Activated CD8-positive, alpha-beta memory T cell treated with anti-CD3 and anti-CD28 coated beads for 36 hours (primary cell): Measurements from ENCODE around the gene CCDC191. TPM values are rescaled to one million over a fixed set of nuclear protein-coding genes. Genes with fewer than 3 reads are reported as not detected.

Experiments used
- CTCF ChIA-PET: fragments of 350-600 bp; sonication (Branson Sonifier 250); formaldehyde crosslinking; loops from one replicate; lab custom pipeline; 2021; ENCODE audit warnings: antibody characterized with exemption; lab: Charles Lee
- POLR2A ChIA-PET: fragments of 350-600 bp; sonication (Branson Sonifier 250); formaldehyde crosslinking; loops from one replicate; lab custom pipeline; 2021; ENCODE audit warnings: antibody characterized with exemption; lab: Charles Lee
- total RNA-seq, 2 experiments: library from RNA; stranded (reverse); gene quantifications; one replicate each; pipeline ENCODE4 v1.2.3, GENCODE V29; 2021

CCDC191 gene, protein sequence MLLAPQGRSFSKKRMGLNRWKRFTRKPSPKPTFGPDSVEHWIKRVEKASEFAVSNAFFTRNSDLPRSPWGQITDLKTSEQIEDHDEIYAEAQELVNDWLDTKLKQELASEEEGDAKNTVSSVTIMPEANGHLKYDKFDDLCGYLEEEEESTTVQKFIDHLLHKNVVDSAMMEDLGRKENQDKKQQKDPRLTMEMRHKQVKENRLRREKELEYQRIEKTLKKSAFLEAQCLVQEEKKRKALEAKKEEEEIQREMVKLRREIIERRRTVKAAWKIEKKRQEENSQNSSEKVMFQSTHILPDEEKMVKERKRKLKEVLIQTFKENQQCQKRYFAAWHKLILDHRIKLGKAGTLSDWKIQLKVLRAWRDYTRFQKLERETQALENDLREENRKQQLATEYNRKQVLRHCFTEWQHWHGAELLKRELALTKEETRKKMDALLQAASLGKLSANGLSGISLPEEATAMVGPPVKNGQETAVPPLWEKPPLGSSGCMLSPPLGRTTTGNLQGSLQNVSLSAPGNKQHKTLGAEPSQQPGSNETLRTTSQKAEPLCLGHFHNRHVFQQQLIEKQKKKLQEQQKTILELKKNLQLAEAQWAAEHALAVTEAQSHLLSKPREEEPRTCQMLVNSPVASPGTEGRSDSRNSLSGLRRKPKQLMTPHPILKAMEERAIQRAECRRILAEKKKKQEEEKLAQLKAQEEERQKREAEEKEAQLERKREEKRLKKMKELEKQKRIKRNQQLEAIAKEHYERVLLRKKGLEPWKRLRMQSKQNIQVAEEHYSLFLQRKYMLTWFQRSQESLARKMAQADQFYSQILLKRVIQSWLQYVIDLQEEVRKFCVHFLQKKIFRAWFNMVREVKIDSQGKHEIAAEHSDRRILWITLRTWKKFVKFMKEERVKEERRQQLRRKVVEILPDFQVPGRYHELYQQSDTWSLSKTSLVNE
- total RNA-seq: 1 to 10 TPM; 1.2 to 2.0 TPM

DNA sequence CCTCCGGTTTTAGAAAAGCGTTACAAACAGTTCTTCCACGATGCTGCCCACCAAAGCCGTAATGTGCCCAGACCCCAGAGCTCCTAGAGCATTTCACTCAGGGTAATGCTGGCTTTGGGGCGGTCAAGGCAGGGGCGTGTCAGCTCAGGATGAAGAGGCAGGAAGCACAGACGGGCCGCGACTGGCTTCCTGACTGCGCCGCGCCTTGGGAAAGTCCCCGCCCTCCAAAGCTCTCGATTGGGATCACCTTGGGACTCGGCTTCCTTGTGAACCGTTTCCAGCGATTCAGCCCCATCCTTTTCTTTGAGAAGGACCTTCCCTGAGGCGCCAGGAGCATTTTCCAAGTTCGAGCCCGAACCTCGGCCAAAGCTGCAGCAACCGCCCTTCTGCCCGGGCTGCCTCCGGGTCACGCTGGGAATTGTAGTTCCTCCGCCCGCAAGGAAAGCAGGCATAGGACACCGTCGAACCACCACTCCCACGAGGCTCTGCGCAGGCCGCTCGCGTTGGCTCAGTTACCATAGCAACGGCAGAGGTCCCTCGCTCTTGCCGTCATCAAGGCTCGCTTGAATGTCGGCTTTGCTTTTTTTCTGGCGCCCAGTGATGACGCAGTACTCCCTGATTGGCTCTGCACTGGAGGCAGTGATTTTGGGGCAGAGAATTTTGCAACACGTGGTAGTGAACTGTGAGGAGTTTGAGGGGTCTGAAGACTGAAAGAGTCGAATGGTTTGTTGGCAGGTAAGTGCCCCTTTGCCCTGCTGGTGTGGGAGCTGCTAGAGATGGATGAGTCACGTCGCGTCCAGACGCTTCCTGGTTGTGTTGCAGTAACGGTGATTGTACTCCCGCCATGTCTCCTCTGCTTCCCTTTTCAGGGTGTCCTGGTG is at the start of gene CCDC191, which contains the start of gene QTRT2:
CCDC191 (minus strand) TSS at position 397 of the 881 bp plus-strand sequence; CDS start at position 337, 60 bp downstream.
QTRT2 (plus strand) TSS at position 608 of the 881 bp plus-strand sequence. CDS start 8,521 bp downstream, outside the sequence.
- ChIA-PET POLR2A (no interaction called here), CTCF (interaction anchor here (0.6 kb wide), 1 partner anchor 398 kb away, joined by 4 read pairs; no protein-coding TSS in a partner anchor)

DNA sequence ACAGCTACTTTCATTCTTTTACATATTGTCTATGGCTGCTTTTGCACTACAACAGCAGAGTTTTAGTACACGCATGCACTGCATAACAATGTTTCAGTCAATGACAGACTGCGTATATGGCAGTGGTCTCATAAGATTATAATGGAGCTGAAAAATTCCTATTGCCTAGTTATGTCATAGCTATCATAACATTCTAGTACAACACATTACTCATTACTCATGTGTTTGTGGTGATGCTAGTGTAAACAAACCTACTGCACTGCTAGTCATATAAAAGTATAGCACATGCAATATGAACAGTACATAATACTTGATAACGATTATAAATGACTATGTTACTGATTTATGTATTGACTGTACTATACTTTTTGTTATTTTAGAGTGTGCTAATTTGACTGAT is 48.1 kb upstream of the CCDC191 start:
- ChIA-PET POLR2A (no interaction called here), CTCF (interaction anchor here (0.6 kb wide), 1 partner anchor 54 kb away, joined by 5 read pairs; no protein-coding TSS in a partner anchor)

GRCh38 chr3:114103858-114104257 is 47.5 kb upstream of the CCDC191 start:
- POLR2A ChIA-PET: no interaction called here

DNA sequence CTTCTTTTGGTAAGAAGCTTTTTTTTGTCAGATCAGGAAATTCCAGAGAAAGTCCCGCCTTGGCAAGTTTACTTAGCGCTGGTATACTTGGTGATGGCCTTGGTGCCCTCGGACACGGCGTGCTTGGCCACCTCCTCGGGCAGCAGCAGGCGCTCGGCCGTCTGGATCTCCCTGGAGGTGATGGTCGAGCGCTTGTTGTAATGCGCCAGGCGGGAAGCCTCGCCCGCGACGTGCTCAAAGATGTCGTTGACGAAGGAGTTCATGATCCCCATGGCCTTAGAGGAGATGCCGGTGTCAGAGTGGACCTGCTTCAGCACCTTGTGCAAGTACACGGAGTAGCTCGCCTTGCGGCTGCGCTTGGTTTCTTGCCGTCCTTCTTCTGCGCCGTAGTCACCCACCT is 46.9 kb upstream of the CCDC191 start:
- ChIA-PET CTCF (interaction anchor here (1.0 kb wide), 1 partner anchor 39 kb away, joined by 5 read pairs; no protein-coding TSS in a partner anchor), POLR2A (no interaction called here)

More at GRCh38 chr3:114103858-114104257, 47.5 kb upstream of the CCDC191 start:
- CTCF ChIA-PET: interaction anchor here (0.6 to 1.0 kb wide), 2 partner anchors 38 to 54 kb away, joined by 5 read pairs; no protein-coding TSS in a partner anchor

GRCh38 chr3:114101101-114101500 is 44.8 kb upstream of the CCDC191 start:
- POLR2A ChIA-PET: no interaction called here

DNA sequence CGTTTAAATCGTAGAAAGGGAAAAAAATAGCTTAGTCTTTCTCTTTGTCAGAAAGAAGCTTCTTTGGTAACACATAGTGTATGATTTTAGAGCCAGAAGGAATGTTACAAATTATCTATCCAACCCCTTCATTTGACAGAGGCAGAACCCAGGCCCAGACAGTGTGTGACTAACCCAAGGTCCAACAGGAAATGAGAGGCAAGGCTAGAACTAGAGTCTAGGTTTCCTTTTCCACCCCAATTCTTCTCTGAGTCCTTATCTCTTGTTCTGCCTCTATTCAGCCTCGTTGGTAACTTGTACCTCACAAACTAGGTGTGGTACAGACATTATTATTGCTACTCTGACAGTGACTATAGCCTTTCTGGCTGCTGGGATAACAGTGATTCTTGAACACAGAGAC is 39.5 kb upstream of the CCDC191 start:
- CTCF ChIA-PET: no interaction called here

More at GRCh38 chr3:114101101-114101500, 44.8 kb upstream of the CCDC191 start:
- CTCF ChIA-PET: no interaction called here

GRCh38 chr3:114093596-114093995 is 37.3 kb upstream of the CCDC191 start:
- ChIA-PET CTCF (no interaction called here), POLR2A (no interaction called here)

More for the DNA sequence above, 39.5 kb upstream of the CCDC191 start:
- POLR2A ChIA-PET: no interaction called here

DNA sequence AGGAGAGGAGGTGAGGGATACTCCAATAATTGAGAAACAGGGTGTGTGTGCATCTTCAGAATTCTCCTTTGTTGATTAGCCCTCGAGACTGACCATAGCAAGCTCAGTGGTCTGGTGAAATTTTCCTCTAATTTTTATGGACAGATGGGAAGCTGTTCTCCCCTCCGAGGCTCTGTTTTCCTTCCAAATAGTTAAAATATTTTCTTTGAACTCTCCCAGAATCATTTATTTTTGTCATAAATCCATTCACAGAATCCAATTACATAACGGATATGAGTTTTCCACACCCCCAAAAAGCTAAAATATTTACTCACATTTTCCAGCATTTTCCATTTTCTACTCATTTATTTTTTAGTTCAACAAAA is 36.7 kb upstream of the CCDC191 start:
- CTCF ChIA-PET: interaction anchor here (0.7 kb wide), 1 partner anchor 250 kb away, joined by 3 read pairs; no protein-coding TSS in a partner anchor
- POLR2A ChIA-PET: no interaction called here

DNA sequence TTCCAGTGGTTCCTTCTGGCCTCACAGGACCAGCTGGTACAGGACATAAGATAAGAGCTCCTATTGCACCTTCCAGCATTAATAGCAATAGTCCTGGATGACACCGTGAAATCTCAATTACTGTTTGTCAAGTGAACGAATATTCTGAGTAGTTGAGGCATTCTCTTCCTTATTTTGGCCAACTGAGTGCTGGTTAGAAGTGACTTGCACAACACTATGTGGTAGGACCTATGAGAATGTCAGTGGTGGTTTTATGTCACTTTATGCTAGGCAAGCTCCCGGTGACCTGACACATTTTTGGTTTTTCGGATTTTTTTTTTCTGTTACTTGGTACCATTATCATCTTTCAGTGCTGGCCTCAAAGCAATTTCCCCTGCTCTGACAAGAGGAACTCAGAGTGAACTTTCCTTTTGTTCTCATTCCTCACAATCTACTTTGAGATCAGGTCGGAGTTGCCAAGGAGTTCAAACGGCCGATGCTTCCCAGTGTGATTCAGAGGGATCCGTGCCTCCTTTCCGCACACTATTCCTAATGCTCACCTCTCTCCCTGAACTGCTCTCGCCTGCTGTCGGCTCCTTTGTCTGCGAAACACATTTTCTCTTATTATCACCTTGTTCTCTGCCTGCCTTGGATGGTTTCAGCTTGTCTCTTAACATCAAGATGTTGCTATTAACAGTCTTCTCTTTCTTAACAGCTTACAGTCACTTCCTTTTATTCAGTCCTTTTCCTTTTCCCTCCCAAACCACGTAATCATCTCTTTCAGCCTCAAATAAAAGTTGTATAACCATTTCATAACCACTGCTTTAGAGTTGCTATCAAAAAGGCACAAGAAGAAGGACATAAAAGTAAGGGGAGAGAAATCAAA is 36.1 kb upstream of the CCDC191 start:
- POLR2A ChIA-PET: no interaction called here
- CTCF ChIA-PET: interaction anchor here (0.7 kb wide), 1 partner anchor 251 kb away, joined by 3 read pairs; no protein-coding TSS in a partner anchor

DNA sequence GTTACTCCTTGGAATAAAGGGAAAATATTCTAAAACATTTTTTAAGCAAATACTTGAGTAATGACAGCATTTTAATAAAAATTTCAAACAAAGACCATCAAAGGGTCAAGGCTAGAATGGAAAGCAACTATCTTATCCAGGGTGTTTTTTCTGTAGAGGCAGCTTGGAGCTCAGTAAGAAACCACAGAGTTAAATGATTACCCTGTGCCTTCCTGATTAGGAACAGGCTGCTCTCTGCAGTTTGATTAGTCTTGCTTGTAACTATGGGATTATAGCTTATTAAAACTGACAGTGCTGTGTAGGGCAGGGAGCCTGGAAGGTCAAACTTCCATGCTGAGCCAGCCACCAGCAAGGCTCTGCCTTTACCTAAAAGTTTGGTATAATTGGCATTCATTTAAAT is 33.3 kb upstream of the CCDC191 start:
- ChIA-PET POLR2A (no interaction called here), CTCF (no interaction called here)

DNA sequence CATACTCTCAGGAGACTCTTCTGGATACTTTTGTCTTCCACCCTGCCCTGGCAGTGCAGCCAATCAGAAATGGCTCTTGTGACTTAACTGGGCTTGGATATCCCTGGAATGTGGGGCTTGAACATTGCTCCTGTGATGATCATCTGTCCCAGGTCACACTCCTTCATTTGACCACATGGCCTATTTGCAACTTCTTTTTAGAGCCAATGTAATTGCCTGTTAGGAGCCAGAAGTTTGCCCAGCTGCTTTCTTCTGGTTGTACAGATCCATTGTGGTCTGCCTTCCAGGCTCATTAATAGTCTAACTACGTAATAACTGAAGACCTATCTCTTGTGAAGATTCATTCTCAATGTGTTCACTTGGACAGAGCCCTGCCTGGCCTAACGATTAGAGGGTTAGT is 30.0 kb upstream of the CCDC191 start:
- ChIA-PET POLR2A (no interaction called here), CTCF (no interaction called here)

GRCh38 chr3:114083112-114083511 is 26.8 kb upstream of the CCDC191 start:
- POLR2A ChIA-PET: no interaction called here

GRCh38 chr3:114081037-114081436 is 24.7 kb upstream of the CCDC191 start:
- ChIA-PET POLR2A (no interaction called here), CTCF (no interaction called here)

More at GRCh38 chr3:114083112-114083511, 26.8 kb upstream of the CCDC191 start:
- CTCF ChIA-PET: interaction anchor here (0.6 kb wide), 1 partner anchor 17 kb away, joined by 3 read pairs; no protein-coding TSS in a partner anchor

DNA sequence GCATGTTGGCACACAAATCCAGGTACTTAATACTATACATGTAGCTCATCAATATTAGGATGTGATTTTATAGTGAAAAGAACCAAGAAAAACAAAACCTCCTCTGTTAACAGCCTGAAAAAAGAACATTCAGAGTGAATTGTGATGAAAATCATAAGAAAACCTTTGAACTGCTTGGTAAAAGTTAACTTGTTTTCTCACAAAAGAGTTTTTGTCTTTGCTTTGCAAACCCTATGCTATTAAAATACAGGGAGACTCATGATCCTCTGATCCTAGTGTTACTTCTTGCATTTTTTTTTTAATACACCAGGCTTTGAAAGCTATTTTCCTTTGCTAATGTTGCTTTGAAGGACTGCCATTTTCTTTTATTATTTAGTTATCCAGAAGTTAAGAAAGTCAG is 23.9 kb upstream of the CCDC191 start:
- ChIA-PET CTCF (no interaction called here), POLR2A (interaction anchor here (0.5 kb wide), 1 partner anchor 332 kb away, joined by 3 read pairs; no protein-coding TSS in a partner anchor)

GRCh38 chr3:114079761-114080160 is 23.4 kb upstream of the CCDC191 start:
- ChIA-PET POLR2A (interaction anchor here (0.5 kb wide), 1 partner anchor 331 kb away, joined by 3 read pairs; no protein-coding TSS in a partner anchor), CTCF (no interaction called here)

DNA sequence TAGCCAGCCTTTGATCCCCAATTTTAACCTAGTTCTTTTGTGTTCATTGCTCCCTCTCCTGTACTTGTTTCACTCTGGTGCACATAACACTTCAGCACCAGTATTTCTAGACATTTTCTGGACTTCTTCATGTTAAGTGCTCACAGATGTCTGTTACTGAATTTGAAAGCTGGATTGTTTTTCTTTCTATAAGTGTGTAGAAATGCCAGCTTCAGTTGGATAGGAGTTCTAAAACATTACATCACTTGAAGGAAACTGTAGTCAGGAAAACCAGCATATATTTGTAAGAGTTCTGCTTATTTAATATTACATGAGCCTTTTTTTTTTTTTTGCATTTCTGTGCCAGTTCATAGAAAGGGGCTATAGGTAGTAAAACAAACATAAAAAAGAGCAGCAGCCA is 21.8 kb upstream of the CCDC191 start:
- ChIA-PET CTCF (no interaction called here), POLR2A (no interaction called here)

DNA sequence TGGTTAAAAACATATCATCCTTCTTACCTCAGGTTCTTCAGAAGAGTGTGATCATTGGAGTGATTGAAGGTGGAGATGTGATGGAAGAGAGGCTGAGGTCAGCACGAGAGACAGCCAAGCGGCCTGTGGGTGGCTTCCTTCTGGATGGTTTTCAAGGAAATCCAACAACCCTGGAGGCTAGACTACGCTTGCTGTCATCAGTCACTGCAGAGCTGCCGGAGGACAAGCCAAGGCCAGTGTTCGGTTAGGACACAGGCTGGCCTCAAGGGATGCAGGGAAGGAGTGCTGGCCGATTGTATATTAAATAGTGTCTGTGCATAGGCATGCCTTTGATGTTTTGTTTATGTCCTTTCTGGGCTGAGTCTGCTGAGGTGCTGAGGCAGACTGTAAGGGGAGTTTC is 20.4 kb upstream of the CCDC191 start:
- POLR2A ChIA-PET: no interaction called here
- CTCF ChIA-PET: no interaction called here
